Left lung (tissue), 10 donors: ENCODE measurements around the gene SUSD3. TPM values are rescaled to one million over a fixed set of nuclear protein-coding genes. Genes with fewer than 3 reads are reported as not detected.
A peak's percentile ranks its signal among the peaks of the same experiment; 100 is the strongest.

ENCODE experiments used
- ATAC-seq: fragments of 200-7000 bp; cut with Tn5 transposase; one replicate; pipeline ENCODE4 v1.9.1; 2020; ENCODE audit warnings: moderate library complexity
- DNase-seq, 4 donors: peaks; one replicate each; pipeline ENCODE4 v3.0.0-alpha.2; 2013 to 2020
- H3K27ac ChIP-seq, 2 donors: fragments of 200-600 bp; sonication (generic) in 1 of 2; one replicate each; pipeline versions ENCODE4 v1.5.0 to v1.8.0; 2020 to 2021
- H3K27me3 ChIP-seq, 2 donors: fragments of 200-600 bp; sonication (generic) in 1 of 2; one replicate each; pipeline versions ENCODE4 v1.5.0 to v1.8.0; 2020 to 2021
- H3K36me3 ChIP-seq, 2 donors: fragments of 200-600 bp; sonication (generic) in 1 of 2; one replicate each; pipeline versions ENCODE4 v1.5.0 to v1.8.0; 2020 to 2021
- H3K4me1 ChIP-seq, 2 donors: fragments of 200-600 bp; one replicate each; pipeline ENCODE4 v1.8.0; 2021
- H3K4me3 ChIP-seq, 2 donors: fragments of 200-600 bp; sonication (generic) in 1 of 2; one replicate each; pipeline versions ENCODE4 v1.5.0 to v1.8.0; 2020 to 2021; ENCODE audit warnings: mild to moderate bottlenecking in 1 of 2
- H3K9me3 ChIP-seq, 2 donors: fragments of 200-600 bp; sonication (generic) in 1 of 2; one replicate each; pipeline versions ENCODE4 v1.5.0 to v1.8.0; 2020 to 2021
- CTCF ChIP-seq, 2 donors: fragments of 200-600 bp; sonication (generic) in 1 of 2; IDR thresholded peaks; one replicate each; pipeline versions ENCODE4 v1.5.0 to v1.8.0; 2021; ENCODE audit warnings: antibody characterized with exemption in 2 of 2
- intact Hi-C, 2 donors: fragments of 100-400 bp; cut with DNase I; formaldehyde crosslinking; loops; one replicate each; pipeline versions ENCODE4 v1.11.2 to v1.14.2; 2022
- polyA plus RNA-seq, 6 donors: library from polyadenylated mRNA; unstranded; fragments of 120-200 nt; gene quantifications; one replicate each; pipeline ENCODE4 v1.2.1, GENCODE V29; 2013; ENCODE audit not compliant: insufficient read length in 6 of 6
- total RNA-seq, 2 donors: library from RNA; stranded (reverse); fragmentation: NEBNext Ultra II Directional; extraction: Animal tissue kit (Norgen Biotek cat#: 25700); gene quantifications; one replicate each; pipeline ENCODE4 v1.2.1, GENCODE V29; 2021
- donor health status: DM: no; HTN: yes; CAD: no.
- donor health status: DM: no; HTN: no; CAD: no.

Gene SUSD3
- total and polyA plus RNA-seq, 8 donors = 2.6 to 12.1 (median 5.3) TPM

- Histone ChIP-seq H3K36me3 (peaks cover 0 to 60% of the 10 kb centered on the region in 2 donors), H3K27ac (peak overlapping the region in 1 of 2 donors; percentile 93), H3K4me1 (peaks cover 10 to 89% of the 10 kb centered on the region in 2 donors), H3K4me3 (no peak overlapping the region), H3K27me3 (no peaks in the 10 kb centered on the region), H3K9me3 (no peaks in the 10 kb centered on the region)
- DNase-seq (peak in 2 of 4 donors; percentile 35 to 78), ATAC-seq (no peak)
- intact Hi-C loops = no loop called here
- TF ChIP-seq CTCF (IDR thresholded peaks at IDR 0.05) = no peak
These were observed 63.1 kb downstream of the SUSD3 start for GRCh38 chr9:93121316-93122241.

- H3K4me1 ChIP-seq = peaks cover 17 to 91% of the 10 kb centered on the region in 2 donors
- TF ChIP-seq CTCF (IDR thresholded peaks at IDR 0.05) = no peak
- no peak overlapping the region for H3K27ac ChIP-seq
- no peaks in the 10 kb centered on the region for H3K9me3 ChIP-seq
- DNase-seq = peak in 2 of 4 donors; percentile 29 to 55
- intact Hi-C loops = no loop called here
- peaks cover 0 to 60% of the 10 kb centered on the region in 2 donors for H3K36me3 ChIP-seq
- ATAC-seq = no peak
- no peaks in the 10 kb centered on the region for H3K27me3 ChIP-seq
- no peak overlapping the region for H3K4me3 ChIP-seq
These were observed 64.3 kb downstream of the SUSD3 start for GRCh38 chr9:93122721-93123221.

- H3K27ac ChIP-seq = no peak overlapping the region
- H3K4me3 ChIP-seq = no peak overlapping the region
- peaks cover 0 to 60% of the 10 kb centered on the region in 2 donors for H3K36me3 ChIP-seq
- intact Hi-C loops = no loop called here
- DNase-seq = peak in 2 of 4 donors; percentile 34 to 67
- no peak for ATAC-seq
- peaks cover 21 to 91% of the 10 kb centered on the region in 2 donors for H3K4me1 ChIP-seq
- no peaks in the 10 kb centered on the region for H3K27me3 ChIP-seq
- no peak for TF ChIP-seq CTCF (IDR thresholded peaks at IDR 0.05)
- H3K9me3 ChIP-seq = no peaks in the 10 kb centered on the region
These were observed 65.2 kb downstream of the SUSD3 start for GRCh38 chr9:93123561-93124283.

GRCh38 chr9:93124793-93125192 is 66.3 kb downstream of the SUSD3 start:
- peak in 2 of 4 donors; percentile 30 to 54 for DNase-seq
- Histone ChIP-seq H3K27me3 (no peaks in the 10 kb centered on the region), H3K36me3 (peaks cover 0 to 60% of the 10 kb centered on the region in 2 donors), H3K27ac (no peak overlapping the region), H3K4me1 (peaks cover 20 to 91% of the 10 kb centered on the region in 2 donors), H3K4me3 (no peak overlapping the region), H3K9me3 (no peaks in the 10 kb centered on the region)
- intact Hi-C loops = no loop called here
- no peak for TF ChIP-seq CTCF (IDR thresholded peaks at IDR 0.05)
- no peak for ATAC-seq
